BLaER1 treated with 17β-estradiol and CSF1 and Interleukin-3, amounts not matched to agents 10 nM and 100 nM (cell line): ENCODE measurements around the gene PLEKHH3.

Source experiments
- H3K27ac ChIP-seq, 11 experiments: shearing (Covaris generic); formaldehyde crosslinking; 2 replicates each; pipeline ENCODE4 v1.8.1; 2022
- H3K27me3 ChIP-seq, 11 experiments: shearing (Covaris generic); formaldehyde crosslinking; 2 replicates each; pipeline ENCODE4 v1.8.1; 2022
- H3K36me3 ChIP-seq, 11 experiments: shearing (Covaris generic); formaldehyde crosslinking; 2 replicates each; pipeline ENCODE4 v1.8.1; 2022
- H3K4me1 ChIP-seq, 10 experiments: shearing (Covaris generic); formaldehyde crosslinking; 2 replicates each; pipeline ENCODE4 v1.8.1; 2022
- H3K4me2 ChIP-seq, 11 experiments: shearing (Covaris generic); formaldehyde crosslinking; 2 replicates each; pipeline ENCODE4 v1.8.1; 2022
- H3K4me3 ChIP-seq, 10 experiments: shearing (Covaris generic); formaldehyde crosslinking; 2 replicates each; pipeline ENCODE4 v1.8.1; 2022
- H3K9ac ChIP-seq, 11 experiments: shearing (Covaris generic); formaldehyde crosslinking; 2 replicates each; pipeline ENCODE4 v1.8.1; 2022
- H3K9me3 ChIP-seq, 11 experiments: shearing (Covaris generic); formaldehyde crosslinking; replicated peaks in 1 of 11; 2 replicates each; pipeline ENCODE4 v1.8.1; 2022
- H4K20me1 ChIP-seq, 11 experiments: shearing (Covaris generic); formaldehyde crosslinking; 2 replicates each; pipeline ENCODE4 v1.8.1; 2022
- Cebpa-rat ChIP-seq, 11 experiments: shearing (Covaris generic); IDR thresholded peaks; 2 replicates each; pipeline ENCODE4 v1.8.1; 2022

Gene PLEKHH3

DNA sequence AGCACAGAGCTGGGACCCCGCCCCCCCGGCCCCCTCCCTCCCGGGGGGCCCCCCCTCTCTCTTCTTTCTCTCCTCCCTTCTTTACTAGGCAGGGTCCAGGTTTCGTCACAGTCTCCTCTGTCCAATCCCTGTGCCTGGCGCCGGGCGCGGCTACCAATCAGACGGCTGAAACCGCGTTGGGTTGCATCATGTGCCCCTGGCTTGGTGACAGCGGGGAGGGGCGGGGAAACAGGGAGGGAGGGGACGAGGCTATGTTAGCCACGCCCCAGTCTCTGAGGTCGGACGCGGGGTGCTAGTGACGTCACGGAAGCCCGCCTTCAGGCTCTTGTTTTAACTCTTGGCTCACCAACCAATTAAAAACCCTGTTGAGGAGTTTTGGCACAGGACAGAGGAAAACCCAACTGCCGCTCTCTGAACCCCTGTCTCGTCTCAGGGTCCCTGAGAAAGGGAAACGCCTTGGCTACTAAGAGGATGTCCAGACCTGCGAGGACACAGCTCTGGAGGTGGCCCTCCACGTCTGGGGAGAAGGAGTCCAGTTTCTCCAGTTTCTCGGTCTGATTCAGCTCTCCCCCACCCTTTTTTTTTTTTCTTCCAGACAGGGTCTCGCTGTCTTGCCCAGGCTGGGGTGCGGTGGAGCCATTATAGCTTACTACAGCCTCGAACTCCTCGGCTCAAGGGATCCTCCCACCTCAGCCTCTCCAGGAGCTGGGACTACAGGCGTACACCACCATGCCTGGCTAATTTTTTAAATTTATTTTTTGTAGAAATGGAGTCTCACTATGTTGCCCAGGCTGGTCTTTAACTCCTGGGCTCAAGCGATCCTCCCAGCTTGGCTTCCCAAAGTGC, 441 bp upstream of the PLEKHH3 start:
- peaks cover 63 to 90% (median 81%) of the 10 kb centered on the region in 10 experiments for H3K4me1 ChIP-seq
- peak overlapping the region; percentile 94 to 100 (median 100) for H3K4me2 ChIP-seq
- H3K9ac ChIP-seq = peak overlapping the region; percentile 80 to 92 (median 86)
- peaks cover 3 to 14% (median 12%) of the 10 kb centered on the region in 11 experiments; a peak in 21 of 22 replicates for H3K36me3 ChIP-seq
- peaks cover 31 to 50% (median 43%) of the 10 kb centered on the region in 11 experiments for H3K27me3 ChIP-seq
- peak overlapping the region; percentile 76 to 96 (median 86) for H3K4me3 ChIP-seq
- H3K9me3 ChIP-seq = no peaks in the 10 kb centered on the region
- H4K20me1 ChIP-seq = peaks cover 9 to 37% (median 33%) of the 10 kb centered on the region in 11 experiments; a peak in 19 of 22 replicates
- peak overlapping the region; percentile 77 to 95 (median 90) for H3K27ac ChIP-seq
- peak in 6 of 11 experiments; percentile 7 to 74 (median 39); a peak in 6 of 22 replicates for TF ChIP-seq Cebpa-rat (IDR thresholded peaks at IDR 0.05)

DNA sequence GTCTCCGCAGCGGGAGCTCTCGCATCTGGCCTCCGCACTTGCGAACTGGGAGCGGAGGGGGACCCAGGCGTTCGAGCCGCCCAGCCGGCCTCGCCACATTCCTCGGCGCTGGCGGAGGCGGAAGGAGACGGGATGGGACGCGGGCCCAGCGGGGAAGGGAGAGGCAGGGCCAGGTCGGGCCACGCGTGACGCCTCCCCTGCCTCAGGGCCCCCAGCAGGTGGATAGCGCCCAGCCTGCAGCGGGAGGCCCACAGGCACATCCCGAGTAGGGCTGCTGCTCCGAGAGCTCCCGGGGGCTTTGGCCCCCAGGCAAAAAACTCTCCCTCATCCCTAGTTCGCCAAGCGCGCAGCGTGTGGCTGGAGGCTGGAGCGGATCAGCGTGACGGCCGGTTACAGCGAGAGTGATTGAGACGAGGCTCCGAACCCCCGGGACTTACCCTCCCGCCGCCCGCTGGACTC, 800 bp downstream of the PLEKHH3 start:
- Histone ChIP-seq H3K36me3 (peaks cover 16 to 27% (median 25%) of the 10 kb centered on the region in 11 experiments), H3K9me3 (no peaks in the 10 kb centered on the region), H3K9ac (peak overlapping the region; percentile 74 to 82 (median 80)), H3K4me1 (peaks cover 51 to 80% (median 72%) of the 10 kb centered on the region in 10 experiments), H3K27me3 (peaks cover 36 to 51% (median 43%) of the 10 kb centered on the region in 11 experiments), H4K20me1 (peaks cover 20 to 49% (median 43%) of the 10 kb centered on the region in 11 experiments; a peak in 20 of 22 replicates), H3K4me3 (peak overlapping the region; percentile 76 to 96 (median 86)), H3K27ac (peak overlapping the region in 10 of 11 experiments; percentile 52 to 73 (median 68); a peak in 20 of 22 replicates), H3K4me2 (peak overlapping the region; percentile 94 to 100 (median 99))
- TF ChIP-seq Cebpa-rat (IDR thresholded peaks at IDR 0.05) = no peak

DNA sequence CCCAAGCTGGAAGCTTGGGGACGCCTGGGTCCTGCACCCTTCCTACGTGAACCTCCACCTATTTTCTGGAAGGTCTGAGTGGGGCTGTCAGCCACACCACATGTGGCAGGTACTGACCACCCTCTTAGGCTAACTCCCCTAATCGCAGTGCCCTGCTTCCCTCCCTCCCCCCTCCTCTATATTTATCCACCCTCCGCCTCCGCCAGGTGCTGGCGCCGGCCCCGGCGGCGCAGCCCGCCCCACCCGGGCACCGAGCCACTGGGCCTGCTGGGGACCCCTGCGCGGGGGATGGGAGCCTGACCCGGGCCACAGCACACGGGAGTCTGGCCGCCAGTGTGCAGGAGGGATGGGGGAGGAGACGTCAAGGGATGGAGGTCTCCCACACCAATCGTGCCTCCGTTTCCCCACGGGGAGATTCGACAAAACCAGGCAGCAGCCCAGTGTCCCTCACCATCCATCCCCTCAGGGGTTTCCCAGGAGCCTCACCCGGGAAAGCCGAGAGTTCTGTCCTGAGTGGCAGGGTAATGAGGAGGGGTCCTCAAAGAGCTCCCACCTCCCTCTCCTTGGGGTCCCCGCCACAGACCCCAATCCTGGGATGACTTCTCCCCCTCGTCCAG, 1.3 kb downstream of the PLEKHH3 start:
- Histone ChIP-seq H3K27ac (peak overlapping the region in 10 of 11 experiments; percentile 52 to 73 (median 68); a peak in 17 of 22 replicates), H3K4me3 (peak overlapping the region; percentile 76 to 96 (median 86)), H3K9ac (peak overlapping the region; percentile 74 to 82 (median 80)), H3K9me3 (no peaks in the 10 kb centered on the region), H3K4me2 (peak overlapping the region; percentile 94 to 100 (median 99)), H3K4me1 (peaks cover 46 to 77% (median 70%) of the 10 kb centered on the region in 10 experiments), H4K20me1 (peaks cover 23 to 55% (median 47%) of the 10 kb centered on the region in 11 experiments; a peak in 20 of 22 replicates), H3K27me3 (peaks cover 42 to 57% (median 49%) of the 10 kb centered on the region in 11 experiments), H3K36me3 (peaks cover 19 to 31% (median 28%) of the 10 kb centered on the region in 11 experiments)
- no peak for TF ChIP-seq Cebpa-rat (IDR thresholded peaks at IDR 0.05)

DNA sequence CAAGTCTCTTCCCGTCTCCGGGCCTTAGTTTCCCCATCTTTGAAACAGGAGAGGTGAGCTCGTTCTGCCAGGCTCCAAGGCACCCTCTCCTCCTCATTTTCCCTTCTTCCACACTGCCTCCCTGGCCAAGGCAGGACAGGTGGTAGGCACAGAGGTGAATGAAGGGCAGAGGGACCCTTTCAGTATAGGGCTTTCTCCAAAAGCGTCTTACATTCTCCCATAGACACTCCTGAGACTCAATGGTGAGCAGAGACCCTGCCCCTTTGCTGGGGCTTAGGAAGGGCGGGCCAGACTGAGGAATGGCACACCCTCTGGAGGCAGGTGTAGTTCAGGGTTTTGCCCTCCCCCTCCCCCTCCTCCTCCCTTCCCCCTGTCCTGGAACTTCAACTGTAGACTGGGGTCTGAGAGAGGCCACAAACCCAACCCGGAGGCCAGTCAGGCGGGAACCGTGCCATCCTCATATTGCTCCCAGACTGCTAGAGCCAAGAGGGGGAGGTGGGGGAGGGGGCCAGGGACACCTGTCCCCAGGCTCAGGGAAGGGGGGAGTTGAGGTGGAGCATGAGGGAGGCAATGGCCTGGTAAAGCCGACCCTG, 1.9 kb downstream of the PLEKHH3 start:
- peak overlapping the region; percentile 74 to 82 (median 80); a peak in 20 of 22 replicates for H3K9ac ChIP-seq
- H3K4me2 ChIP-seq = peak overlapping the region; percentile 94 to 100 (median 99)
- peaks cover 23 to 61% (median 49%) of the 10 kb centered on the region in 11 experiments; a peak in 20 of 22 replicates for H4K20me1 ChIP-seq
- TF ChIP-seq Cebpa-rat (IDR thresholded peaks at IDR 0.05) = no peak
- peaks cover 43 to 74% (median 68%) of the 10 kb centered on the region in 10 experiments for H3K4me1 ChIP-seq
- peak overlapping the region; percentile 76 to 96 (median 86) for H3K4me3 ChIP-seq
- H3K9me3 ChIP-seq = no peaks in the 10 kb centered on the region
- H3K27me3 ChIP-seq = peaks cover 47 to 63% (median 55%) of the 10 kb centered on the region in 11 experiments
- H3K27ac ChIP-seq = peak overlapping the region in 8 of 11 experiments; percentile 22 to 74 (median 64); a peak in 15 of 22 replicates
- H3K36me3 ChIP-seq = peaks cover 19 to 35% (median 29%) of the 10 kb centered on the region in 11 experiments

DNA sequence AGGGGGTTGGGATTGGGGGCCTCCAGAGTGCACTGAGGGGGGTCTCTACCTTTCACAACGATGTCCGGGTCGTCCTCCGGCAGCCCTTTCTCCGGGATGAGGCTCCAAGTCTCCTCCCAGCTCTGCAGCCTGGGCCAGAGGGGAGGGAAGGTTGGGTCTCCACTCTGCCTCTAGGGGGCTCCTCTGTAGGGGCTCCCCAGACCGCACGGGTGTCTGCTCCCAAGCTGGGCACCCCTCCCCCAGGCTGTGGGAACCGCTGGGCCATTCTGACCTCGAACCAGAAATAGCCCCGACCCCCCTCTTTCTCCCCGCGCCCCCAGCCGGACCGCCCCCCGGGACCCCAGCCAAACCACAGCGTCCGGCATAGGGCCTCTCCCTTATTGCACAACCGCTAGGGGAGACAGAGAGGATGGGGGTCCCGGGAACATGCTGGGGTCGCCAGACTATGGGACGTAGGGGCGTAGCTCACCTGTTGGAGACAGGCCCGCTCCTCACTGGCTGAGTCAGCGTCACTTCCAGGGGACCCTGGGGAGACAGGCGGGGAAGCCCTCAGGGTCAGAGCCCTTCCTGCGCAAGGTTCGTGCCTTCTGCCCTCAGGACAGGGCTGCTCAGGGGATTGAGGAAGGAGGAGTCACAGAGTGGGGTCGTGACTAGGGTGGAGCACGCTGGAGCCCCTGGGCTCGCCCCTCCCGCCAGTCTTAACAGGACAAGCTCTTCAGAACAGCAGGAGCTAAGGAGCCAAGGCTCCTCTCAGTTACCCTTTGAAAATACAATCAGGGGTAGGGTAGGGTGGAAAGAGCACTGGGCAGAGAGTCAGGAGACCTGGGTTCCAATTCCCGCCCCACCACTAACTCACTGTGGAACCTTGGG, 2.7 kb downstream of the PLEKHH3 start:
- Histone ChIP-seq H3K9me3 (no peaks in the 10 kb centered on the region), H3K36me3 (peaks cover 26 to 43% (median 36%) of the 10 kb centered on the region in 11 experiments), H3K27ac (peak overlapping the region in 8 of 11 experiments; percentile 57 to 74 (median 67); a peak in 17 of 22 replicates), H3K27me3 (peaks cover 55 to 70% (median 62%) of the 10 kb centered on the region in 11 experiments), H3K4me1 (peaks cover 36 to 68% (median 61%) of the 10 kb centered on the region in 10 experiments), H3K9ac (peak overlapping the region; percentile 51 to 81 (median 69); a peak in 20 of 22 replicates), H3K4me3 (peak overlapping the region; percentile 76 to 96 (median 86); a peak in 19 of 20 replicates), H3K4me2 (peak overlapping the region; percentile 94 to 100 (median 99)), H4K20me1 (peaks cover 31 to 68% (median 56%) of the 10 kb centered on the region in 11 experiments; a peak in 20 of 22 replicates)
- TF ChIP-seq Cebpa-rat (IDR thresholded peaks at IDR 0.05) = peak in 8 of 11 experiments; percentile 21 to 68 (median 47); a peak in 9 of 22 replicates

DNA sequence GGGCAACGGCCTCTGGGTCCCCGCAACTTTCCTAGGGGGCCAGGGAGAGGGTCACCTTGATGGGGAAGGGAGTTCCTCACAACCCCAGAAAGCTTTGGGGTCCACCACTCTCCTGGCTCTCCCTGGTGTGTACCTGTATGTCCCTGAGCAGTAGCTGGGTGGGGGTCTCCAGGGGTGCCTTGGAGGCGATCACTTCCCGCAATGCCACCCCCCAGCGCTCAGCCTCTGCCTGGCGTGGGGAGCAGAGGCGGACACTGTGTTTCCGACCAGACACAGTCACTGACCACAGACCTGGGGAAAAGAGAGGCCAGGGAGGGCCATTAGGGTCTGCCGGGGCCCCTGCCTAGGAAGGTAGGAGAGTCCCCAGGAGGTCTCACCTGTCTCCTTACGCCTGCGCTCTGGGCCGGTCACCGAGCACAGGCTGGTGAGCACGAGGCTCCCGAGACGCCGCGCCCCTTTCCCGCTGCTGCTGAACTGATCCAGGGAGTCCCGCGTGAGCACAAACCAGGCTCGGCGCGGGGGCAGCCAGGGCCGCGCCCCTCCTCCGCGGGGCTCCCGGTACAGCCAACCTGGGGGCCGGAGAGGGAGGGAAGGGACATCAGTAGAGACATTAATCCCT, 3.4 kb downstream of the PLEKHH3 start:
- peaks cover 32 to 73% (median 56%) of the 10 kb centered on the region in 11 experiments; a peak in 20 of 22 replicates for H4K20me1 ChIP-seq
- no peak for TF ChIP-seq Cebpa-rat (IDR thresholded peaks at IDR 0.05)
- peaks cover 32 to 50% (median 40%) of the 10 kb centered on the region in 11 experiments for H3K36me3 ChIP-seq
- H3K4me3 ChIP-seq = peak overlapping the region; percentile 41 to 96 (median 86); a peak in 18 of 20 replicates
- no peaks in the 10 kb centered on the region for H3K9me3 ChIP-seq
- H3K27ac ChIP-seq = peak overlapping the region in 8 of 11 experiments; percentile 54 to 74 (median 66); a peak in 17 of 22 replicates
- peaks cover 36 to 64% (median 56%) of the 10 kb centered on the region in 10 experiments for H3K4me1 ChIP-seq
- peak overlapping the region; percentile 94 to 100 (median 99) for H3K4me2 ChIP-seq
- H3K9ac ChIP-seq = peak overlapping the region; percentile 24 to 81 (median 68); a peak in 18 of 22 replicates
- peaks cover 56 to 76% (median 66%) of the 10 kb centered on the region in 11 experiments for H3K27me3 ChIP-seq

DNA sequence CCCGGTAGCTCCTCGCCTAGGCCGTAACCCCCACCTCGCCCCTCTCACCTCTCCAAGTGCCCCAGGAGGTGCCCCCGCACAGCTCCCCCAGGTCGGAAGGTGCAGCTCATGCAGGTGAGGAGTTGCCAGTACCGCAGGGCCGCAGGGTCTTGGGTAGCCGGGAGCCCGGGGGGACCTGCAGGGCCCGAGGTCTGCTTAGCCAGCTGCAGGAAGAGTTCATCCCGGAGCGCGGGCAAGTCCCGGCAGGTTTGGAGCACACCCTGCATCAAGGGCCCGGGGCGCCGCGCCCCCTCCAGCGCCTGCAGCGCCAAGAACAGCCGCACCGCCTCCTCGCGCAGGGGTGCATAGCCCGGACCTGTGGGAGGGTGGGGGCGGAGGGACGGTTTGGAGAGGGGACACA, 4.8 kb downstream of the PLEKHH3 start:
- Histone ChIP-seq H3K36me3 (peaks cover 44 to 63% (median 52%) of the 10 kb centered on the region in 11 experiments), H3K4me2 (peak overlapping the region in 1 of 11 experiments; percentile 100; a peak in 2 of 22 replicates), H3K27ac (no peak overlapping the region), H3K4me3 (no peak overlapping the region), H3K27me3 (peaks cover 56 to 76% (median 66%) of the 10 kb centered on the region in 11 experiments), H3K4me1 (peaks cover 35 to 59% (median 48%) of the 10 kb centered on the region in 10 experiments), H4K20me1 (peaks cover 32 to 87% (median 60%) of the 10 kb centered on the region in 11 experiments; a peak in 20 of 22 replicates), H3K9ac (no peak overlapping the region), H3K9me3 (no peaks in the 10 kb centered on the region)
- TF ChIP-seq Cebpa-rat (IDR thresholded peaks at IDR 0.05) = no peak
